ENCODE results near the gene USP17L11.
"Not testable (repeated sequence)": the region's sequence is repeated elsewhere in the genome, so short reads cannot be mapped to it uniquely, and the experiment has no call there.

Gene USP17L11

GRCh38 chr4:9253078-9253477 is 37.9 kb downstream of the USP17L11 start, which contains the start of gene USP17L19:
Gene USP17L19, plus strand, starts transcription at chr4:9253378. Its CDS starts 0 bp downstream, at chr4:9253378.
- H3K4me1 ChIP-seq (ENCODE audit: control insufficient read depth, insufficient read depth, low read length); H3K4me3 ChIP-seq (ENCODE audit: low read depth, low read length); H3K27me3 ChIP-seq (ENCODE audit: control insufficient read depth, insufficient read depth, low read length); H3K9me3 ChIP-seq (ENCODE audit: control insufficient read depth, insufficient read depth, low read length); H3K36me3 ChIP-seq (ENCODE audit: control insufficient read depth, insufficient read depth, low read length); H3K9ac ChIP-seq (ENCODE audit: low read depth, low read length): not testable (repeated sequence)

- not testable (repeated sequence) for H3K4me3 ChIP-seq (ENCODE audit: low read depth, low read length); H3K9me3 ChIP-seq (ENCODE audit: control insufficient read depth, insufficient read depth, low read length); H3K4me1 ChIP-seq (ENCODE audit: control insufficient read depth, insufficient read depth, low read length); H3K9ac ChIP-seq (ENCODE audit: low read depth, low read length); H3K36me3 ChIP-seq (ENCODE audit: control insufficient read depth, insufficient read depth, low read length); H3K27me3 ChIP-seq (ENCODE audit: control insufficient read depth, insufficient read depth, low read length)
Observed at GRCh38 chr4:9257824-9258223, 42.6 kb downstream of the USP17L11 start, which contains the start of gene USP17L20. Gene USP17L20, plus strand, starts transcription at chr4:9258124. Its CDS starts 0 bp downstream, at chr4:9258124.

- H3K27me3 ChIP-seq (ENCODE audit: control insufficient read depth, insufficient read depth, low read length); H3K9me3 ChIP-seq (ENCODE audit: control insufficient read depth, insufficient read depth, low read length); H3K4me1 ChIP-seq (ENCODE audit: control insufficient read depth, insufficient read depth, low read length); H3K9ac ChIP-seq (ENCODE audit: low read depth, low read length); H3K36me3 ChIP-seq (ENCODE audit: control insufficient read depth, insufficient read depth, low read length); H3K4me3 ChIP-seq (ENCODE audit: low read depth, low read length): not testable (repeated sequence)
Observed at GRCh38 chr4:9262572-9262971, 47.4 kb downstream of the USP17L11 start, which contains the start of gene USP17L21. Gene USP17L21, plus strand, starts transcription at chr4:9262872. Its CDS starts 0 bp downstream, at chr4:9262872.

All from iPS-15b (cell line).